Stimulated activated CD4-positive, alpha-beta T cell treated with anti-CD3 and anti-CD28 coated beads, TNF-alpha, amount 100 ng/mL, for 48 hours (primary cell): ENCODE results near the gene CEMP1.
"Not testable (repeated sequence)": the region's sequence is repeated elsewhere in the genome, so short reads cannot be mapped to it uniquely, and the experiment has no call there.

Experiments used
- DNase-seq, 3 donors: peaks; one replicate each; pipeline ENCODE4 v3.0.0-alpha.2; 2020; ENCODE audit warnings: low read depth in 3 of 3

The CEMP1 gene, protein sequence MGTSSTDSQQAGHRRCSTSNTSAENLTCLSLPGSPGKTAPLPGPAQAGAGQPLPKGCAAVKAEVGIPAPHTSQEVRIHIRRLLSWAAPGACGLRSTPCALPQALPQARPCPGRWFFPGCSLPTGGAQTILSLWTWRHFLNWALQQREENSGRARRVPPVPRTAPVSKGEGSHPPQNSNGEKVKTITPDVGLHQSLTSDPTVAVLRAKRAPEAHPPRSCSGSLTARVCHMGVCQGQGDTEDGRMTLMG

DNA sequence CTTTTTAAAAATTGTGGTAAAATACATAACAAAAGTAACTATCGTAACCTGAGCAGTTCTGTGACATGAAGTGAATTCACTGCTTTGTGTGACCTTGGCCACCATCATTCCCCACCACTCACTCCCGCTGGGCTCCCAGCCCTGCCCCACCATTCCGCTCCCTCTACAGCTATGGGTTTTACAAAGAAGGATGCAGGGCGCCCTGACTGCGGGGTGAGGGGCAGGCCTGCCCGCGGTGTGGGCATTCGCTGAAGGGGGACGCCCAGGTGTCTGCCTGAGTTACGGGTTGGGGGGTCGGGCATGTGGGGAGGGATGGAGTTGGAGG, at the start of gene CEMP1:
TSS of gene CEMP1 (minus strand) at position 38 of the 325 bp plus-strand sequence. CDS start 335 bp downstream, outside the sequence.
- no peak for DNase-seq

DNA sequence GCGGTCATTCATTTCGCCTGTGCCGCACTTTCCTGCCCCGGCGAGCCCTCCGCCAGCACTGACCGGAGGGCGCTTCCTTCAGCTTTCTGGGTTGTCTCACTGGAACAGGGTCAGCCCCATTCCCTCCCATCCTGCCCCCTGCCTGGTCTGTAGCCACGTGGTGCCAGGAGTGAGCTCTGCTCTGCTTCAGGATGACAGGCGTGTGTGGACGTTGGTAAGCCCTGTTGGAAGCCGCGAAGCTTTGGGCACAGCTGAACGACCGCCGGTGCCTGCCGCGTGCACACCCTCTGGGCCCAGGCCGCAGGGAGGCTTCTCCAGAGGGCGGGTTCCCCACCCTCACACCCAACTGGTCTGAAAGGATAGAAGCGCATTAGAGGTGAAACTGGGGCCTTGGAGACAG, 49.6 kb upstream of the CEMP1 start:
- not testable (repeated sequence) for DNase-seq

DNA sequence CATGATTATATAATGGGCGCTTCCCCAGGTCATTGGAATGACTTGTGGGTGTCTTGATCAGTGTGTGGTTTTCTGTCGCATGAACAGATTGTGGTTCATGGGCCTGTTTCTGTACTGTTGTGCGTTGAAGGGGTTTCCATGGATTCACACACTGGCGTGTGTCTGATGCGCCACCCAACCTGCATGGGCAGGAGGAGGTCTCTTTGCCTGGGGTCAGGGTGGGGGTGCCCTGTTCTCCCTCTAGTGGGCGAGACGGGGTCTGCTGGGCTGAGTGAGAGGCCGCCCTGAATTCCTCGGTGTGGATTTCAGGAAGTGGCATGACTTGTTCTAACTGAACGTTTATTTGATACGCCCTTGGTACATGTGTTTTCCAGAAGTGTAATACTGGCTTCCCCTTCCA, 48.9 kb upstream of the CEMP1 start:
- not testable (repeated sequence) for DNase-seq

DNA sequence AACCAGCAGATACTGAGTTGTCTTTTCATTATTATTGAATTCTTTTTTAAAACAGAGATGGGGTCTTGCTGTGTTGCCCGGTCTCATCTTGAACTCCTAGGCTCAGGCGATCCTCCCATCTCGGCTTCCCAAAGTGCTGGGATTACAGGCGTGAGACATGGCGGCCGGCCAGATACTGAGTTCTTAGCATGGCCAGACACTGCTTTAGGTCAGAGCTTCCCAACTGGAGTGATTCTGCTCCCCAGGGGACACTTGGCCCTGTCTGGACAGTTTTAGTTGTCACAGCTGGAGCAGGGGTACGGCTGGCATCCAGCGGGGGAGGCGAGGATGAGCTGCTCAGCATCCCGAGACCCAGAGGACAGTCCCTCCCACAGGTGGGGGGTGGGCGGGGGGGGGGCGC, 47.7 kb upstream of the CEMP1 start:
- DNase-seq: not testable (repeated sequence)

DNA sequence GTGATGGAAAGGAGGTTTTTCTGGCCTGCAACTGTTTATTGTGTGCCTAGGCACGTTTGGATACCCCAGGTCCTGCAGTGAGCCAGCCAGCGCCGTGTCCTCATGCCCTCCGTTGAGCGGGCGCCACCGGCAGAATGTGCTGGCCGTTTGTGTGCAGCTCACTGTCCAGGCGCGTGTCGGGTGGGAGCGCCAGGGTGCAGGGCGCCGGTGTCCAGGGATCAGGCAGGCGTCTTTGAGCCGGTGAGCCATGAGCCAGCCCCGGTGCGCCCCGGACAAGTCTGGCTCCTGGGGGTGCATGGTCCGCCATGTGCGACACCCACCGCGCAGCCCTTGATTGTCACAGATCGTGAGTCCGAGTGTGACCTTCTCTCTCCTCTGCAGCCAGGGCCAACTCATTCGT, 45.8 kb upstream of the CEMP1 start:
- DNase-seq: not testable (repeated sequence)

DNA sequence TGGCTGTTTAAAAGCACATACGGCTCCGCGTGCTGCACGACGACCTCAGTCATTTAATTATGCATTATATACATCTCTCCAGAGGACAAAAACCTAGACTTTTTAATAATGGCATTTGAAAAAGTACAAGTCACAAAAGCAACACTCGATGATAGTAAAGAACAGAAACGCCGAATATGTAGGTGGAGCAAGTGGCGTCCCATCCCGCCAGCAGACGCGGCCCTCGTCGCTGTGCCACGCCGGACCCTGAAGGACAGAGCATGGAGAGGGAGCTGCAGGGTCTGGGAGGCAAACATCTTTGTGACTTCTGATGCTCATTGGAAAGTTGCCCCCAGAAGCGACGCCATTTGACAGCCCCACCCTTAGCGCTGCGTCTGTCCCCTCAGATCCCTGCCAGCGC, 44.6 kb upstream of the CEMP1 start:
- DNase-seq: not testable (repeated sequence)

DNA sequence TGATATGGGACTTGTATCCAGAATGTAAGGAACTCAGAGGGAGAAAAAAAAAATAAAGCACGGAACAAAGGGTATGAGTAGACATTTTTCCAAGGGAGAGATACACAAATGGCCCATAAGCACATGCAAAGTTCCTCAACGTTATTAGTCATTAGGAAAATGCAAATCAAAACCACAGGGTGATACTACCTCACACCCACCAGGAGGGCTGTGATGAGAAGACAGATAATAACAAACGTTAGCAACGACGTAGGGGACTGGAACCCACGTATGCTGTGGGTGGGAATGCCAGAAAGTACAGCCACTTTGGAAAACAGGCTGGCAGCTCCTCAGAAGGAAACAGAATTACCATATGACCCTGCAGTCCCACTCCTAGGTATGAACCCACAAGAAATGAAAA, 41.5 kb upstream of the CEMP1 start:
- not testable (repeated sequence) for DNase-seq

DNA sequence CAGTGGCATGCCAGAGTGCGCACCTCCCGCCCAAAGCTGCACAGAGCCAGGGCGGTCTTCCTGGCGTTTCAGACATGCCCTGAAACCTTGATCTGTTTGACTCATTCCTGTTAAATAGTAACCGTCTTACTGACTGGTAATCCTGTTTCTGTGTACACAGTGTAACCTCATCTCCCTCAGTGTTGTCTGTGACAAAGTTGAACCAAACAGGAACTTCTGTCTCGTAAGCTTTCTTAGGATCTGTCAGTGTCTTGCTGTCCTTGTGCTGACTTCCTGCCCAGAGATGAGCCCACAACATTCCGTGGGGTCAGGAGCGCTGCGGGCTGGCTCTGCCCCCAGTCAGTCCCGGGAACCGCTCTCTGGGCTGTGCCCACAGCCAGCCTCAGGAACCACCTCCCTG, 37.4 kb upstream of the CEMP1 start:
- DNase-seq: not testable (repeated sequence)

DNA sequence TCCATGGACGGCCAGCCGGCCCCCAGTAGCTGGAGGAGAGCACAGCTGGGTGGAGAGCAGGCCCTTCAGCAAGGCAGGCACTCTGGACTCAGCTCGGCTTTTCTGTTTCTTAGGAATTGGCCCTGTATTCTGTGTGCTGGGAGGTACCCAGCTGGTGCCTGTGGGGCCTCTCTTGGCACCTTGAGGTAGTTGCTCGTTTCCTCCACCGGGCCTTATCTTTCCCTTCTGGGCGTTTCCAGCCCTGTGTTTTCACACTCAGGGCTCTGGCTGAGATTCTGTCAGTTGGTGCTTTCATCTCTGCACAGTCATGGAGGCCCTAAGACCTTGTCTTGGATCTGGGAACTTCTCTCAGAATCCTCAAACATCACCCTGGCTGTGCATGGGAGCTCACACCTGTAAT, 36.3 kb upstream of the CEMP1 start:
- not testable (repeated sequence) for DNase-seq

DNA sequence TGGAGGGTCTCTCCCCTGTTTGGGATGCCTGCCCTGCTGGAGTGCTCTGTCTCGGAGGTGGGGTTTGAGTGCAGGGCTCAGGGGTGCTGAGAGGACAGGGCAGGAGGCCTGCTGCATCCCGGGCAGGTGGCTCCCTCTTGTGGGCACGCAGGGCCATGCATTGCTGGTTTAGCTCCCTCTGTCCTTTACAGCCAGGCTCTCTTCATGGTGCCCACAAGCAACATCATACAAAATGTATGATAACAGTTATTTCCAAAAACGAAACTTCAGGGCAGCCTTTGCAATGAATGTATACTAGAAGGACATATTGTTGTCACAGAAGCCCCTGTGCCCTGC, 29.6 kb upstream of the CEMP1 start:
- peak; percentile 35 to 46 (median 43) for DNase-seq

DNA sequence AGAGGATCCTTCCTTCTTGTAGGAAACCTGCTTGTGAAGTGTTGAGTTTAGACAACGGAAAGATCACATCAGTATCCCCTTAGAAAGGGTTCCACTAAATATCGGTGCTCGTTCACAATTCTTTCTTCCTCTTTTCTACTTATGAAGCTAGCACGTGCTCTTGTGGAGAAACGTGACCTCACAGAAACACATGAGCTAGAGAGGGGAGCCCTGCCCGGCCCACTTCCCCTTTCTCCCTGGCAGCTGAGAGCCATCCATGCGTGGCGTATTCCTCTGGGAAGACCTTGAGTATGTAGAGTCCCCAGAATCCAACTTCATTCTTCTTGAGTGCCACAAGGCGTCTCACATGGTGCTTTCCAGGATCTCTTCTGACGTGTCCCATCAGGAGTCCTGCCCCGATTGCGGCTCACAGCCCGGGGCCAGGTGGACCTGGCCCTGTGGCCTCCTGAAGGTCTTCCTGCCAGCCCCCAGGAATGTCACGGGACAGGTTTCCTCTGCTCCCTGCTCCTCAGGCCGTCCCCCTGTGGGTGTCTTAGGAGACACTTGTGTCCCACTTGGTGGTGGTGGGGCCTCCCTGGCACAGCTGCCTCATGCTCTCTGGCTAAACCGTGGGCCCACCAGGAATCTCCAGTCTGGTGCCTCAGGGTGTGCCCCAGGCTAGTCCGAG, 29.1 kb upstream of the CEMP1 start:
- not testable (repeated sequence) for DNase-seq

DNA sequence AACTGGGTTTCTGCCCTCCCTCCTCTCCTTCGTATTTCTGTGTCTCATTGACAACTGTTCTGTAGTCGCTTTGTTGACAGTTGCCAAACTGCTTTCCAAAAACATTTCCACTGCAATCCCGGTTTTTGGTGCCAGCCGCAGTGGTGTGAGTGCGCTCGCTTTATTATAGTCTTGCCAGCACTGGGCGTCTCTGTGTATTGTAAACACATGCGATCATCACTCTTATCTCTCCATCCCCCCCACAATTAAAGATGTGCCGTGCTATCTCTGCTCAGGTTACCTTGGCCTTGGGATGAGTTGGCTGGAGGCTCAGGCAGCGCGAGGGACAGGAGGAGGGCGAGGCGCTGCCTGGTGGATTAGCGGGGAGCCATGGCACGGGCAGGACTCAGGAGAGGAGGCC, 25.9 kb upstream of the CEMP1 start:
- not testable (repeated sequence) for DNase-seq

DNA sequence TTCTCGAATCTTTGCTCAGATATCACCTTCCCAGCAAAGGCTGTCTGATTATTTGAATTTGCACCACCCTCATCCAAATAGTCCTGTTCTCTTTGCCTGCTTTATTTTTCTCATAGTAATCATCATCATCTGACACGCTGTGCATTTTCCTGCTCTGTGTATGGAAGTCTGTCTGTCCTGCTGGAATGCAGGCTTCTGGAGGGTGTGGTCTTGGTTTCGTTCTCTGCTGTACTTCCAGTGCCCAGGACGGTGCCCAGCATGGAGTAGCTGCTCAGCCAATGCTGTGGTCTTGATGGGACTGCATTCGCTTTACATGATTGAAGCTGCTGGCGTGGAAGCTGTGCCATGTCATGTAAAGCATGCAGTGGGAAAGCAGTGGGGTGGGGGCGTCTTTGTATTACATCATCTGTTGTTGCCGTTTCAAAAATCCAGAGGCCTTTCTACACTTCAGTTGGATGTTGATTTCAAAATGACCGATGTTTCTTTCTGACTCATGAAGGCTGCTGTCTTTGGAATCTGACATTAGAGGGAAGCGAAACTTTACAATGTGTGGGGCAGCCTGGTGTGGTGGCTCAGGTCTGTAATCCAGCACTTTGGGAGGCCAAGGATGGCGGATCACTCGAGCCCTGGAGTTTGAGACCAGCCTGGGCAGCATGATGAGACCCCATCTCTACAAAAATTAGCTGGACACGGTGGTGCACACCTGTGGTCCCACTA, 23.7 kb upstream of the CEMP1 start:
- not testable (repeated sequence) for DNase-seq

DNA sequence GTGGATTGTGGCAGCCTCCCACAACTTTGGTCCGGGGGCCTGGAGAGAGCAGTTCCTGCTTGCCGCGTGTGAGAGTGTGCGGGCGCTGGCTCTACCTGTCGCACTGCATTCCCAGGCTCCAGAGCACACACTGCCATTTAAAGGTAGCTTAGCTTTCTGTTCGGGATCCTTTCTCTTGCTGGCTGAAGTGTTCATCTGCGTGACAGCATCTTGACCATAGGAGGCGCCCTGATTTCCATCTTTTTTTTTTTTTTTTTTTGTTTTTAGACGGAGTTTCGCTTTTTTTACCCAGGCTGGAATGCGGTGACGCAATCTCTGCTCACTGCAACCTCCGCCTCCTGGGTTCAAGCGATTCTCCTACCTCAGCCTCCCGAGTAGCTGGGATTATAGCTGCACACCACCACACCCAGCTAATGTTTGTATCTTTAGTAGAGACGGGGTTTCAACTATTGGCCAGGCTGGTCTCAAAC, 20.2 kb upstream of the CEMP1 start:
- not testable (repeated sequence) for DNase-seq

DNA sequence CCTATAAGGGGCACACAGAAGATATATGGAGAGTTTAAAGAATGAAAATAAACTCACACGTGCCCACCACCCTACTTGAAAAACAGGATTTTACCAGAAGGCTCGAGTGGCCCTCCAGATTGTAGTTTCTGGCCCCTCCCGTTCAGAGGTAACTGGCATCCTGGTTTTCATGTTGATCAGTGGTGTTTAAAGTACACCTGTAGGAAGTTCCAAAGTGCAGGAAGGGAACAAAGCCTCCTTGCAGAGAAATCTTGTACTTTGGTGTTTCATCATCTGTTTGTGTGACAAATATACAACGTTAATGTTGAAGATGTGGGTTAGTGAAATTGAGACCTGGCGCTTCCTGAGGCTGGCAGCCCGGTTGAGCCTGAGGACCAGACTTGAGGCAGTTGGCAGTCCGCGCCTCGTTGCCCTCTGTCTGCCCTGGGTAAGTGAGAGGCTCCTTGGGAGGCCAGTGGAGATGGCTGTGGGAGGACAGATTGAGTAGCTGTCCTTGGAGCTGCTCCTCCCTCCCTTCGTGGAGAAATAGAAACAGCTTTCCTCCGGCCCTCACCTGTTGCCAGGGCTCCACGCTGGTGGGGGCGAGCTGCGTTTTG, 19.2 kb upstream of the CEMP1 start:
- DNase-seq: not testable (repeated sequence)

DNA sequence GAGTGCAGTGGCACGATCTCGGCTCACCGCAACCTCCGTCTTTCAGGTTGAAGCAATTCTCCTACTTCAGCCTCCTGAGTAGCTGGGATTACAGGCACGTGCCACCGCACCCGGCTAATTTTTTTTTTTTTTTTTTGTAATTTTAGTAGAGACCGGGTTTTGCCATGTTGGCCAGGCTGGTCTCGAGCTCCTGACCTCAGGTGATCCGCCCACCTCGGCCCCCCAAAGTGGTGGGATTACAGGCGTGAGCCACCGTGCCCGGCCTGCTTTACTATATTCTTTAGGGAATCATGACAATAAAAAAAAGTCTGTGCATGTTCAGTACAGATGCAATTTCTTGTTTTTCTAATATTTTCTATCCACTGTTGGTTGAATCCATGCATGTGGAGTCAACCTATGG, 12.6 kb upstream of the CEMP1 start:
- DNase-seq: not testable (repeated sequence)

DNA sequence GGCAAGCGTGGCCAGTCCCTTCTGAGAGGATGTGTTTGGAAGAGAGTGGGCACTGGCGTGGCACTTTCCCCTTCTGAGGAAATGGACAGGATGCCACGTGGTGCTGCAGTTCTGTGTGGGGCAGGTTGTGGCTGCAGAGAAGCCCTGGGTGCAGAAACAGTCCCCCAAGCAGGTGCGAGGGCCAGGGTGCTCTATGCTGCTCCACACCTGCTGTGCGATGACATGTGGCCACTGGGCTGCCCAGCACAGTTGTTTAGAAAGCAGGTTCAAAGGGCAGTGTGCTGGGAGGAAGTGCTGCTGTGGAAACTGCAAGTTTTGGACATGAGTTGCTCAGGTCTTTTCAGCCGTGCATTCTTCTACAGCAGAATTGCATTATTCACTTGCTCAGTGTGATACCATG, 10.2 kb upstream of the CEMP1 start:
- DNase-seq: not testable (repeated sequence)

DNA sequence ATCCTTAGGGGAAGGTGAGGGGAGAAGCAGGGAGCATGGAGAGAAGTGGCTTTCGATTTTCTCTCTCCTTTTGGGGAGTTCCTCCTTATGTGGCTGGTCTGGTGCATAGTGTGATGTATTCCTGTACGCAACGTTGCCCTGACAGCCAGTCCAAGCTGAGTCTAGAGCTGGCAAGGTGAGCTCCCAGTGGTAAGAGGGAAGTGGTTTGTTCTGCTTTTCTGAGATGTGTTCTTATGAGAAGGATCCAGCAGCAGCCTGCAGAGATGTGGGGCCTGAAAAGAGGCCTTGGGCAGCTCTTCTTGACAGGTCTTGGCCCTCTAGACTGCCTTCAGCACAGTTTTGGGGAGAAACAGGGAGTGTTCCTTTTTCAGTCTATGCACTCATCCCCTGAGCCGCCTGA, 9.7 kb upstream of the CEMP1 start:
- not testable (repeated sequence) for DNase-seq

DNA sequence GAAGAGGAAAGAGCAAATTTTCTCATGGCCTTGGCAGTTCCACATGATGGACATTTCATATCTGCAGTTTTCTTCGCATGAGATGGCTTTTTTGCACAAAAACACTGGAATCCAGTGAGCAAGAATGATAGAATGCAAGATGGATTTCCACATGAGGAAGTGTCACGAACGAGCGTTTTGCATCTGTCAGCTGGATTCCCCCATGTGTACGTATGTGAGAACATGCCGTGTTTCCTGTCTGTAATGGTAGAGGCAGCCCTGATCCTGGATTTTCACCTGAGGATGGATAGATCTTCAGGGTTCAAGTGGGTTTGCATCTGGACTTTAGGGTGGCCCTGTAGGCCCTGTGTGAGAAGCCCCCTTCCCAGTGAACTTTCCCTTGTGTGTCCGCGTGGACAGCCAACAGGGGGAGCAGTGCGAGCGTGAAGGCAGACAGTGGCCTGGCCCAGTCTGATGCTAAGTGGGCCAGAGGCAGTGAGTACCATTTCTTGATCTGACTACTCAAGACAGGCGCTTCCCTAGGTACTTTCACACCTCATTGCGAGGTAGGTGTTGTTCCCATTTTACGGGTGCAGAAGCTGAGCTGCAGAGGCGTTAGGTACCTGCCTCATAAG, 8.7 kb upstream of the CEMP1 start:
- not testable (repeated sequence) for DNase-seq

DNA sequence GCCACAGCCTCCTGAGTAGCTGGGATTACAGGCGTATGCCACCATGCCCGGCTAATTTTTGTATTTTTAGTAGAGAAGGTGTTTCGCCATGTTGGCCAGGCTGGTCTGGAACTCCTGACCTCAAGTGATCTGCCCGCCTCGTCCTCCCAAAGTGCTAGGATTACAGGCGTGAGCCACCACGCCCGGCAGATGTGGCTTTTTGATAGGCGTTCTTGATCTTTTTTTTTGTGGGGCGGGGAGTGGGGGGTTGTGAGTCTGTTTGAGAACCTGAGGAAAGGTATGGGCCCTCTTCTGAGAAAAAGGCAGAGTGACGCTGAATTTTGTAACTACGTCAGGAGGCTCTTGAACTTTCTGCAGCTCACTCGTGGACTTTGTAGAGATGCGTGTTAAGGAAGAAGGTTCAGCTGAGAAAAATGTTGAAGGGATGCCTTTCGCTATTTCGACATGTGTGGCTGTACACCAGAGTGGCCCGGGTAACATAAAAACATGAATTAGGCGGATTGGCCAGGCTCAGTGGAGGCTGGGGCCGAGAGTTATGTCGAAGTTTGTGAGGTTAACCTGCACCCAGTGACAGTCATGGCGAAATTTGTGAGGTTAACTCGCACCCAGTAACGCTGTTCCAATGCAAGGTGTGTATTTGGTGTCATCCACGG, 8.1 kb upstream of the CEMP1 start:
- DNase-seq: not testable (repeated sequence)
